Epidermal melanocyte (primary cell): Measurements from ENCODE around the gene TNS2.

Source experiments
- DNase-seq: peaks from one replicate; pipeline ENCODE4 v3.0.0; 2011; ENCODE audit warnings: low spot score; ENCODE audit not compliant: insufficient read length

The TNS2 gene

DNA sequence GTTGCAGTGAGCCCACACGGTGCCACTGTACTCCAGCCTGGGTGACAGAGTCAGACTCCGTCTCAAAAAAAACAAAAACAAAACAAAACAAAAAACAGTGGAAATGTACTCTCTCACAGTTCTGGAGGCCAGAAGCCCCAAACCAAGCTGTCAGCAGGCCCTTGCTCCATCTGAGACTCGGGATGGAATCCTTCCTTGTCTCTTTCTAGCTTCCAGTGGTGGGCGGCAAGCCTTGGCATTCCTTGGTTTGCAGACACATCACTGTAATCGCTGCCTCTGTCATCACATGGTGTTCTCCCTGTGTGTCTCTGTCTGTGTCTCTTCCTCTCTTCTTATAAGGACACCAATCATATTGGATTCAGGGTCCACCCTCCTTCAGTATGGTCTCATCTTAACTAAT is 6.4 kb downstream of the TNS2 start:
- no peak for DNase-seq

DNA sequence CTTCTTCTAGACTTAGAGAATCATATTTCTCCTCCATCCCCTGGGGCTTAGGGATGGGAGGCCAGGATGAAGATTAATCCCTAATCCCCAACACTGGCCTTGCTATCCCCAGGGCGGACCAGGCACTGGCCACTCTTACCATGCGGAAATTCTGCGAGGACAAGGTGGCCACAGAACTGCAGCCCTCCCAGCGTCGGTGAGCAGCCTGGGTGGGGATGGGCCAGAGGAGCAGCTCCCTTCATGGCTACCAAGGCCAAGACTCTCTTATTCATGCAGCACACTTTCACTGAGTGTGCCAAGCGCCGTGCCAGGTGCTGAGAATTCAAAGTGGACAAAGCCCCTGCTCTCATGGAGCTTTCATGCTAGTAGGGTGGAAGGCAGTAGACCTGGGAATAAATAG is 7.0 kb downstream of the TNS2 start:
- DNase-seq: no peak

DNA sequence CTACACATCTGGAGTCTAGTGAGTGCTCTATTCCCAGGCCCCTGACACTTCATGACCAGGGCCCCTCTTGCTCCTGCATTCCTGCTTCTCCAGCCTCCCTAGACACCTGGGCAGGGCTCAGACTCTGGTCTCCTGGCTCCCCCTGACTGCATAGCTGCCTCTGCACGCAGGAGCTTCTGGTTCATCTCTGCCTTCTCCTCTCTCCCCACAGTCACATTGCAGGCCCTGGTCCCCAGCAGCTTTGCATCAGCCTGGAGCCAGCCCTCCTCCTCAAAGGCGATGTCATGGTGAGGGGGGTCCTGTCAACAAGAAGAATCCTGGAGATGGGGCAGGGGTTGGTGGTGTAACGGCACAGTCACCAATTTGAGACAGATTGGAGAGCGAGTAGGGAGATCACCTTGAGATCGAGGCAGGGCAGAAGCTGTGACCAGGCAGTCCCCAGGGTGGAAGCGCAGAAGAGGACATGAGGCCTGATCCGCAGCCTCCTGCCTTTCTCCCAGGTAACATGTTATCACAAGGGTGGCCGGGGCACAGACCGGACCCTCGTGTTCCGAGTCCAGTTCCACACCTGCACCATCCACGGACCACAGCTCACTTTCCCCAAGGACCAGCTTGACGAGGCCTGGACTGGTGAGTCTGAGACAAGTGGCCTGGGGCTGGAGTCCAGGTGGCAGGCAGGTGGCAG is 8.1 kb downstream of the TNS2 start:
- DNase-seq: peak; percentile 11

DNA sequence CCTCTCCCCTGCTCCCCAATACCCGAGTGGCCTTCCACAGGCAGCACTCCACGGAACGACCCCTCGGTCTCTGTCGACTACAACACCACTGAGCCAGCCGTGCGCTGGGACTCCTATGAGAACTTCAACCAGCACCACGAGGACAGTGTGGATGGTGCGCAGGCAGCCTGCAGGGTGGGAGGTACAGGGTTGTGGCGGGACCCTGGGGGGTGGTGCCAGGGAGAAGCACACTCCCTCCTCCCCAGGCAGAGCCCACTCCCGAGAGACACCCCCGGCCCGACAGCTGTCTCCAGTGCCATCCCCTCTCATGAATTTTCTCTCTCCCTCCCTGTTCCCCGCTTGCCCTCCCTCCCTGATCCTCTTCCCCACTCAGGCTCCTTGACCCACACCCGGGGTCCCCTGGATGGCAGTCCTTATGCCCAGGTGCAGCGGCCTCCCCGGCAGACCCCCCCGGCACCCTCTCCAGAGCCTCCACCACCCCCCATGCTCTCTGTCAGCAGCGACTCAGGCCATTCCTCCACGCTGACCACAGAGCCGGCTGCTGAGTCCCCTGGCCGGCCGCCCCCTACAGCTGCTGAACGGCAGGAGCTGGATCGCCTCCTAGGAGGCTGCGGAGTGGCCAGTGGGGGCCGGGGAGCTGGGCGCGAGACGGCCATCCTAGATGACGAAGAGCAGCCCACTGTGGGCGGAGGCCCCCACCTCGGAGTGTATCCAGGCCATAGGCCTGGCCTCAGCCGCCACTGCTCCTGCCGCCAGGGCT is 9.0 kb downstream of the TNS2 start:
- DNase-seq: peak; percentile 5

DNA sequence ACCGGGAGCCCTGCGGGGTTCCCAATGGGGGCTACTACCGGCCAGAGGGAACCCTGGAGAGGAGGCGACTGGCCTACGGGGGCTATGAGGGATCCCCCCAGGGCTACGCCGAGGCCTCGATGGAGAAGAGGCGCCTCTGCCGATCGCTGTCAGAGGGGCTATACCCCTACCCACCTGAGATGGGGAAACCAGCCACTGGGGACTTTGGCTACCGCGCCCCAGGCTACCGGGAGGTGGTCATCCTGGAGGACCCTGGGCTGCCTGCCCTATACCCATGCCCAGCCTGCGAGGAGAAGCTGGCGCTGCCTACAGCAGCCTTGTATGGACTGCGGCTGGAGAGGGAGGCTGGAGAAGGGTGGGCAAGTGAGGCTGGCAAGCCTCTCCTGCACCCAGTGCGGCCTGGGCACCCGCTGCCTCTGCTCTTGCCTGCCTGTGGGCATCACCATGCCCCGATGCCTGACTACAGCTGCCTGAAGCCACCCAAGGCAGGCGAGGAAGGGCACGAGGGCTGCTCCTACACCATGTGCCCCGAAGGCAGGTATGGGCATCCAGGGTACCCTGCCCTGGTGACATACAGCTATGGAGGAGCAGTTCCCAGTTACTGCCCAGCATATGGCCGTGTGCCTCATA is 9.7 kb downstream of the TNS2 start:
- peak; percentile 7 for DNase-seq

DNA sequence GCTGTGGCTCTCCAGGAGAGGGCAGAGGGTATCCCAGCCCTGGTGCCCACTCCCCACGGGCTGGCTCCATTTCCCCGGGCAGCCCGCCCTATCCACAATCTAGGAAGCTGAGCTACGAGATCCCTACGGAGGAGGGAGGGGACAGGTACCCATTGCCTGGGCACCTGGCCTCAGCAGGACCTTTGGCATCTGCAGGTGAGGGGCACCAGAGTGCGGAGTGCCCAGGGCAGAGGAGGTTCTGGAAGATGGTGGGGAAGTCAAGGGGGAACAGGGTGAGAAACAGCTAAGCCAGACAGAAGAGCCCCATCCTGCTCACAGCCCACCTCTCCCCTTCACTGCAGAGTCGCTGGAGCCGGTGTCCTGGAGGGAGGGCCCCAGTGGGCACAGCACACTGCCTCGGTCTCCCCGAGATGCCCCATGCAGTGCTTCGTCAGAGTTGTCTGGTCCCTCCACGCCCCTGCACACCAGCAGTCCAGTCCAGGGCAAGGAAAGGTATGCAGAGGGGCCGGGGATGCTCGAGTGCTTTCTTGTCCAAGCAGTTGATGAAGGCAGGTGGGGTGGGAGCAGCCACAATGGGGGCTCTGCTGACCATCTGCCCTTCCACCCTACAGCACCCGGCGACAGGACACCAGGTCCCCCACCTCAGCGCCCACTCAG is 10.3 kb downstream of the TNS2 start:
- DNase-seq: peak; percentile 3

DNA sequence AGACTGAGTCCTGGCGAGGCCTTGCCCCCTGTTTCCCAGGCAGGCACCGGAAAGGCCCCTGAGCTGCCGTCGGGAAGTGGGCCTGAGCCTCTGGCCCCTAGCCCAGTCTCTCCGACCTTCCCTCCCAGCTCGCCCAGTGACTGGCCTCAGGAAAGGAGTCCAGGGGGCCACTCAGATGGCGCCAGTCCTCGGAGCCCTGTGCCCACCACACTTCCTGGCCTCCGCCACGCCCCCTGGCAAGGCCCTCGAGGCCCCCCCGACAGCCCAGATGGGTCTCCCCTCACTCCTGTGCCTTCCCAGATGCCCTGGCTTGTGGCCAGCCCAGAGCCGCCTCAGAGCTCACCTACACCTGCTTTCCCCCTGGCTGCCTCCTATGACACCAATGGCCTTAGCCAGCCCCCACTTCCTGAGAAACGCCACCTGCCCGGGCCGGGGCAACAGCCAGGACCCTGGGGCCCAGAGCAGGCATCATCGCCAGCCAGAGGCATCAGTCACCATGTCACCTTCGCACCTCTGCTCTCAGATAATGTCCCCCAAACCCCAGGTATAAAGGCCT is 10.9 kb downstream of the TNS2 start:
- DNase-seq: peak; percentile 6

DNA sequence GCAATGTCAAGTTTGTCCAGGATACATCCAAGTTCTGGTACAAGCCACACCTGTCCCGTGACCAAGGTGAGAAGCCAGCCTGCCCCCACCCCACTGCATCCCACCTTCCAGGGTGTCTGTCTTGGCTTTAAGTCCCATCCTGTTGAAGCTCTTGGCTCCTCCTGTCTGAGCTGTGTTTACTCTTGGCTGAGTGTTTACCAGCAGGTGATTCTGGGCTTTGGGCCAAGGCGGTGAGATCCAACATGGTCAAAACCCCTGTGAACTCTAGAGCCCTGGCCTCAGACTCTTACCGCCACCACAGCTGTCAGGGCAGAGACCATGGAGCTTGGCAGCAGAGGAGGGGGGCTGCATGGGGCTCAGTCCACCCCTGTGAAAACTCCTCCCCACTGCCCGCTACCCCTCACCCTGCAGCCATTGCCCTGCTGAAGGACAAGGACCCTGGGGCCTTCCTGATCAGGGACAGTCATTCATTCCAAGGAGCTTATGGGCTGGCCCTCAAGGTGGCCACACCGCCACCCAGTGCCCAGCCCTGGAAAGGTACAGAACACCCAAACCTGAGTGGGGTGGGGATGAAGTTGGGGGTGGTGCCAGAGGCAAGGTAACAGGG is 11.6 kb downstream of the TNS2 start:
- no peak for DNase-seq

DNA sequence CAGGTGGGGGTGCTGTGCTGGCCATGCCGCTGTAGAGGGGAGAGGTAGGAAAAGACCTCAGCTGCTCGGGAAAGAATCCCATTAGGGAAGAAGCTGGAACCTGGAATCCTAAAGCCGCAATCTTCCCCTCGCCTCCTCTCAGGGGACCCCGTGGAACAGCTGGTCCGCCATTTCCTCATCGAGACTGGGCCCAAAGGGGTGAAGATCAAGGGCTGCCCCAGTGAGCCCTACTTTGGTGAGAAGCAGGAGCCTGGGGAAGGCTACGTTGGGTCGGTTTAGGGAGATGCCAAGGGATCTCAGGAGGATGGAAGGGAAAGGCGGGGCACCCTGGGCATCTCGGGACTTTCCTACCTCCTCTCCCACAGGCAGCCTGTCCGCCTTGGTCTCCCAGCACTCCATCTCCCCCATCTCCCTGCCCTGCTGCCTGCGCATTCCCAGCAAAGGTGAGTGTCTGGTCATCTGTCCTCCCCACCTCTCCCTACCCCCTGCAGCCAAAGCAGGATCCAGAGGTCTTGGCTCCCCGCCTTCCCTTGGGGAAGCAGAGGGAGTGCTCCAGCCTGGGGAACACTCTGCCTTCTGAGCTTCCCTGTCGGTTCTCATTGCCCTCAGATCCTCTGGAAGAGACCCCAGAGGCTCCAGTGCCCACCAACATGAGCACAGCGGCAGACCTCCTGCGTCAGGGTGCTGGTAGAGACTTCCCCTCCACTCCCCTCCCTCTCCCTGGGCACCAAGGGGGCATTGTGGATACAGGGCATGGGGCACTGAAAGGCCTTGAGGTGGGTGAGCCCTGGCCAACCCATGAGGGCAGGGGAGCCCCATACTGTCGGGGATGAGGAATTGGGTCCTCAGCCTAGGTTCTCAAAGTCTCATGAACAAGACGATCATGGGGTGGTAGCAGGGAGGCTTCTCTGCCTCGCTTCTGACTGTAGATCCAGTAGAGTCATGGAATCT is 12.4 kb downstream of the TNS2 start:
- peak; percentile 4 for DNase-seq

DNA sequence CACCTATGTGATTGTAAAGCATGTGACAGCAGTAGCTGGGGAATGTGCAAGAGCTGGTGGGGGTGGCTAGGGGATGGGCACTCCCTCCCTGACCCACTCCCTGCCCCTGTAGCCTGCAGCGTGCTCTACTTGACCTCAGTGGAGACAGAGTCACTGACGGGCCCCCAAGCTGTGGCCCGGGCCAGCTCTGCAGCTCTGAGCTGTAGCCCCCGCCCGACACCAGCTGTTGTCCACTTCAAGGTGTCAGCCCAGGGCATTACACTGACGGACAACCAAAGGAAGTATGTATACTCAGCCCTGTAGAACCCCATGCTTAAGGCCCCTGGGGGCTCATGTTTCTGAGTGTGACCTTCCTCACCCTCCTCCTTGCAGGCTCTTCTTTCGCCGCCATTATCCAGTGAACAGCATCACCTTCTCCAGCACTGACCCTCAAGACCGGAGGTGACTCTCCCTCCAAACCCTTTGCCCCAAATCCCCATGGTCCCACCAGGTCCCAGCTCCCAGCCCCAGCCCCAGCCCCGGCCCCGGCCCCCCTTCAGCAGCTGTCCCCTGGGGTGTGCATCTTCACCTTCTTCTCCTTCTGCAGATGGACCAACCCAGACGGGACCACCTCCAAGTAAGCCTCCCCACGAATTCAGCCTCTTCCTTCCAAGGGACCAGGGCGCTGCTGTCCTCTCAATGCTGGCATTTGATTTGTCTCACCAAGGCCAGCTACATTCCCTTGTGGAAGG is 13.3 kb downstream of the TNS2 start:
- DNase-seq: no peak

DNA sequence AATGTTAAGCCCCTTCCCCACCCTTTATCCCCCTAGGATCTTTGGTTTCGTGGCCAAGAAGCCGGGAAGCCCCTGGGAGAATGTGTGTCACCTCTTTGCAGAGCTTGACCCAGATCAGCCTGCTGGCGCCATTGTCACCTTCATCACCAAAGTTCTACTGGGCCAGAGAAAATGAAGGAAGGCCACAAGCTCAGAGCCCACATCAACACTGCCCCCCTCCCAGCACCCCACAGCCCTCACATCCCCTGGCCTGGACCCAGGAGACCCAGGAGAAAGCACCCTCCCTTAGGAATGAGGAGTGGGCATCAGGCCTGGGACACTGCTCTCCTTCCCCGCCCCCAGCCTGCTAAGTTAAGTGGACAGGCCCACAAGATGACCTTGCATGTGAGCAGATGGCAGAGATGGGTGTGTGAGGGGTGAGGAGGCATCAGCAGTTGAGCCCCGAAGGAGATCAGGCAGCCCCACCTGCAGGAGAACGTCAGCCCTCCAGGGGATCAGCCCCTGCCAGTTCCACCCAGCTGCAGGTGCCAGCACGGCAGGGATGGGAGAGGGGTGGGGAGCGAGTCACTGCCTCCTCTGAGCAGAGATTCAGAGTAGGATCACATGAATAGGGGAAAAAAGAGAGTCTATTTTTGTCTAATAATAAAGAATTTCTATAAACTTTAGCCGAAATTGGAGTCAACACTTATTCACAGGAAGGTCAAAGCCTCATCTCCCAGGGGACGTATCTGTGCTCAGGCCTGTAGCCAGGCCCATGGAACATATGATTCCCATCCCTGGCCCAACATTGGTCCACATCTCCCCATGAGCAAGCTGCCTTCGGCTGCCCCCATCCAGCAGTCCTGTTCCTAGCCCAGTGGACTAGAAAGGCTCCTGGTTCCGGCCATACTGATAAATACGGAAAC is 14.1 kb downstream of the TNS2 start:
- DNase-seq: no peak

DNA sequence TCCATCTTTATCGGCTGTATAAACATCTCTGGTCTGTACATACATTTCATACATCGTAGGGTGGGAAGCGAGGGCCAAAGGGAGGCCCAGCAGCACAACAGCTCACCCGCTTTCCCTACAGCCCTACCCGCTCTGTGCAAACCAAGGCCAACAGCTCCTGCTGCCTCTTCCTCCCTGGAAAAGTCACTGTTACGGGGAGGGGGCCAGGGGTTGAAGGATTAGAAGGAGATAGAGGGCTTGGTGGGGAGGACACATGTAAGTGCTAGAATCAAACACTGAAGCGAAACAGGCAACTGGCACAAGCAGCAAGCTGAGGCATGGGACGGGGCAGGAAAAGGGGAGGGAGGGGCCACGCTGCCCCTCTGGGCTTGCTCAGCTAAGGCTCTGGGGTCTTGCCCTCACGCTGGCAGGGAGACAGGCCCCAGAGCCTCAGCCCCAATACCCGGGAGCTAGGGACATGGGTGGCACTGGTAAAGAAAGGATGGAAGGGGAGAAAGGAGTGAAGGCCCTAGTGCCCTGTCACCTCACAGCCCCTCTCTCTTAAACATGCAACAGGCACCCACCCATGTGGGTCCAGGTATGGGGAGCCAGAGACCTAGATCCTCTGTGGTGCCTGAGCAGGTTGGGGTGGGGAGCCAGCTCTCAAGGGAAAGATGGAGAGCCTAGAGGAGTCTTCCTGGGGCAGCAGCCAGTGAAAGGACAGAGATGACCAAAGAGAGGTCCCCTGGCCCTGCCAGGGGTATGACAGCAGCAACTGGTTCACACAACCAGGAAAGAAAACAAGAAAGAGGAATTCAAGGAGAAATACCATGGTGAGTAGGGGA is 15.0 kb downstream of the TNS2 start:
- peak; percentile 10 for DNase-seq

DNA sequence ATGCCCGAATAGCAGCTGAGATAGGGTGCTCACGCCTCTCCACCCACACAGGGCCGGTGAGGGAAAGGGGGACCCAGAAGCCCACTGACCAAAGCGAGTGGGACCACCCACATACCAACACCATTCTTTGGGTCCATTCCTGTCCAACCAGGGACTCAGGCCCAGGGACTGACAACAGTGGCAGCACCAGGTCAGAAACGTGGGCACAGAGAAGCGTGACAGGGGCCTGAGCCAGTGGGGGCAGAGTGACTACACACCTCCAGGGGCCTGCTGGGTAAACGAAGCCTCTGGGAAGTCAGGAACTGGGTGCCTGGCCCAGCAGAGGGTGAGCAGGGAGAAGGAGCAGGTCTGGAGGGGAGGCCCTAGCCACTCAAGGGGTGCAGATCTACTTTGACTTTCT is 15.6 kb downstream of the TNS2 start:
- DNase-seq: no peak

DNA sequence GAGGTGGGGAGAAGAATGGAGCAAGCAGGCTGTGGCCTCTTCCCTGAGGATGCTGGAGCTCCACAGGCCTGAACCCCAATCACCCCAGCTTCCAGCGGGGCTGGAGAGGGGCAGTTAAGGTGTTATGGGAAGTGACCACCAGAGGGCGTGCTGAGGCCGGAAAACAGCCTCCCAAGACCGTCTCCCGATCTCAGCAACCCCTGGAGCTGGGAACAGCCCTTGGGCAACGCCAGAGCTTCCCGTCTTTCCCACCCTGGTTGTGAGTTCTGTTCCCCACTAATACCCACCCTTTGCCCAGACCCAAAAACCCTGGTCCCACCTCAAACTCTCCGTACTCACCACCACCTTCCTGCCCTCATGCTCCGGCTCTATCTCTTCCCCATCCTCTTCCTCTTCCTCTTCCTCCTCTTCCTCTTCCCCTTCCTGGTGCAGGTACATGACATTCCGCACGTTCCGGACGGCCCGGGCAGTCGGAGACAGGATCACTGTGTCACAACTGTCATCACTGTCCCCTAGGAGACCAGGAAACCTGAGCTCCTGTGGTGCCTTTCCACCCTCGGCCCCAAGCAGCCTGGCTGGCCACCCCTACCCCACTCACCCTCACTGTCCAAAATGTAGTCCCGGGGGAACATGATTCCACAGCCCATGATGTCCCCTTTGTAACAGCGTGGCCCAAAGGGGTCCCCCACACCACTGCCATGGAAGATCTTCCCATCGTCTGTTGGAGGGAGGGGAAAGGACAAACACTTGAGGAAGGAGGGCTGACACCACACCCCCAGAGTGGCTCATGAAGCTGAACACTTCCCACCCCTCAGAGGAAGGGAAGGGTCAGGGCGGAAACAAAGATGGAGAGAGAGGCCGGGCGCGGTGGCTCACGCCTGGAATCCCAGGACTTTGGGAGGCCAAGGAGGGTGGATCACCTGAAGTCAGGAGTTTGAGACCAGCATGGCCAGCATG is 16.4 kb downstream of the TNS2 start:
- DNase-seq: peak; percentile 97

DNA sequence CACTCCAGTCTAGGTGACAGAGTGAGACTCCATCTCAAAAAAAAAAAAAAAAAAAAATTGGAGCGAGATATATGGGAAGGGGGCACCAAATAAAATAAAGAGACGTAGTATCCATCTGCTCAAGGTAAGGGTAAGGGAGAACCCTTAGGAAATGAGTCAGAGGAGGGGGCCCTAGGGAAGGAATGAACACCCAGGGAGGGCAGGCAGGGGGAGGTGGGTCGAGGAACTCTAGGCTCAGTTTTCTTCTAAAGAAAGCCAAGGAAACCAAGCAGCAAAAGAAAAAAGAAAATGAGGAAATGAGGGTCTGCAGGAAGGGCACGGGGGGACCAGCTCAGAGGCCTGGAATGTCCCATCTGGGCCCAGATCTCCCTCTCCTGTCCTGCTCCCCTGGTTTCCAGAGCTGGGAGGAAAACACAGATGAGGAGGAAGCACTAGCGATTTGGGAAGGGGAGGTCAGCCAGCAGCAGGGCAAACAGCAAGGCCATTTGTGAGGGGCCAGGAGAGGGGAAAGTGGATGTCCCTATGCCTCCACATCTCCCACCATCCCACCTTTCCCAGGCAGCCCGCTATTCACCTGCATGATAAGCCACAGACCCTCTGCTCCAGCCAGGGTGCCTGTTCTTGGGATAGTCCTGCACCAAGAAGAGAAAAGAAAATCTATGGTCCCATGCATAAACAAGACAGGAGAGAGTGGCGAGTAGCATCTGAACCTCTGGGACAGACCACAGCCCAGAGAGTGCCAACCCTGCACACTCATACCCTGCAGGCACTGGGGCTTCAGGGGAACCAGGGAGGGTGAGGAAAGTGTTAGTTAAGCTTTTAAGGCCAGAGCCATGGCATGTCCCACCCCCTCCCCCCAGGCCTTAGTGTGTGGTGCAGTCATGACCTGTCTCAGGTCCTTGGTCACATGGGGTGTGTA is 17.5 kb downstream of the TNS2 start:
- DNase-seq: peak; percentile 15
